DND-41 (cell line): ENCODE measurements around the gene CEMIP.

Source experiments
- ATAC-seq: fragments of 200-7000 bp; cut with Tn5 transposase; 3 replicates; pipeline ENCODE4 v1.9.1; 2021; ENCODE audit warnings: low read depth; ENCODE audit not compliant: insufficient read depth
- DNase-seq: peaks from one replicate; pipeline ENCODE4 v3.0.0-alpha.2; 2020
- H2AFZ ChIP-seq: 2 replicates; pipeline ENCODE4 v1.6.0; 2012; ENCODE audit warnings: low read depth, low read length
- H3K27ac ChIP-seq: 2 replicates; pipeline ENCODE4 v1.5.1; 2012; ENCODE audit warnings: low read length, inconsistent platforms
- H3K27me3 ChIP-seq: fragments of 200-600 bp; sonication (generic); 2 replicates; pipeline ENCODE4 v1.6.0; 2012; ENCODE audit warnings: low read length, mild to moderate bottlenecking, inconsistent platforms; ENCODE audit not compliant: insufficient read depth, poor library complexity
- H3K36me3 ChIP-seq: 2 replicates; pipeline ENCODE4 v1.5.1; 2012; ENCODE audit warnings: low read length, inconsistent platforms; ENCODE audit not compliant: insufficient read depth
- H3K4me1 ChIP-seq: 2 replicates; pipeline ENCODE4 v1.5.1; 2012; ENCODE audit warnings: mild to moderate bottlenecking, low read length; ENCODE audit not compliant: insufficient read depth
- H3K4me2 ChIP-seq: 2 replicates; pipeline ENCODE4 v1.6.0; 2012; ENCODE audit warnings: mild to moderate bottlenecking, moderate library complexity, low read length, inconsistent platforms; ENCODE audit not compliant: insufficient read depth
- H3K4me3 ChIP-seq, 2 experiments: fragments of 200-600 bp in 1 of 2; shearing (Covaris generic) in 1 of 2; 2 replicates each; pipeline ENCODE4 v1.5.1; 2012 to 2016; ENCODE audit warnings: inconsistent platforms in 2 of 2, low read length in 2 of 2, mild to moderate bottlenecking in 2 of 2, low read depth in 1 of 2, moderate library complexity in 1 of 2
- H3K79me2 ChIP-seq: 2 replicates; pipeline ENCODE4 v1.6.0; 2012; ENCODE audit warnings: low read length, inconsistent platforms; ENCODE audit not compliant: insufficient read depth
- H3K9ac ChIP-seq: 2 replicates; pipeline ENCODE4 v1.6.0; 2012; ENCODE audit warnings: low read depth, mild to moderate bottlenecking, inconsistent platforms, low read length, moderate library complexity
- H3K9me3 ChIP-seq: 2 replicates; pipeline ENCODE4 v1.5.1; 2012; ENCODE audit warnings: low read length, moderate library complexity, mild to moderate bottlenecking, inconsistent platforms; ENCODE audit not compliant: insufficient read depth, severe bottlenecking
- H4K20me1 ChIP-seq: 2 replicates; pipeline ENCODE4 v1.6.0; 2012; ENCODE audit warnings: low read length; ENCODE audit not compliant: insufficient read depth
- EZH2 ChIP-seq: IDR thresholded peaks from 3 replicates; pipeline ENCODE4 v1.6.1; 2012; ENCODE audit warnings: borderline replicate concordance, low read depth, mild to moderate bottlenecking, moderate library complexity, low read length, inconsistent platforms; ENCODE audit not compliant: severe bottlenecking
- TF ChIP-seq, protein P1 (sequence below): IDR thresholded peaks from 2 replicates; pipeline ENCODE4 v1.5.1; 2012; ENCODE audit warnings: borderline replicate concordance, low read length, moderate library complexity, mild to moderate bottlenecking; ENCODE audit not compliant: poor library complexity, severe bottlenecking; ENCODE audit errors: extremely low read depth

Gene CEMIP

DNA sequence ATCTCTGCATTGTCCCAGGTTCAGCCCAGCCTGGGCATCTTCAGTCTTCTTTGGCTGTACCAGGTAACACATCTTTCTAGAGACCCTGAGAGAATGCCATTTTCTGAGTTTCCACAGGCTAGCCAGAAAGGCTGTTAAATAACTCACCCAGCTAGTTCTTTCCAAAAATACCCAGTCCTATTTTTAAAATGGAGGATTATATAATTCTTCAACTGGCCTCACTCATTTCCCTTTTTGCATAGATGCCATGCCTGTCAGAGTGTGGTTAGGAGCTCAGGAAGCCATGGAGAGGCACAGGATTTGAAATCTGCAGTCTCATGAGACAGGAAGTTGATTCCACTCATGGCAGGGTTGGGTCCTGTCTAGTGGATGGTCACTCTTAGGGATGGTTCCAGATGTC, 39.8 kb downstream of the CEMIP start:
- Histone ChIP-seq H3K4me3 (no peak overlapping the region), H4K20me1 (no peaks in the 10 kb centered on the region), H3K36me3 (no peaks in the 10 kb centered on the region), H3K27me3 (peaks cover 8% of the 10 kb centered on the region), H3K79me2 (no peaks in the 10 kb centered on the region), H3K4me1 (no peaks in the 10 kb centered on the region), H3K9me3 (no peaks in the 10 kb centered on the region), H2AFZ (no peak overlapping the region), H3K27ac (no peak overlapping the region), H3K9ac (no peak overlapping the region), H3K4me2 (no peak overlapping the region)
- DNase-seq (no peak), ATAC-seq (no peak)
- TF ChIP-seq, protein P1, sequence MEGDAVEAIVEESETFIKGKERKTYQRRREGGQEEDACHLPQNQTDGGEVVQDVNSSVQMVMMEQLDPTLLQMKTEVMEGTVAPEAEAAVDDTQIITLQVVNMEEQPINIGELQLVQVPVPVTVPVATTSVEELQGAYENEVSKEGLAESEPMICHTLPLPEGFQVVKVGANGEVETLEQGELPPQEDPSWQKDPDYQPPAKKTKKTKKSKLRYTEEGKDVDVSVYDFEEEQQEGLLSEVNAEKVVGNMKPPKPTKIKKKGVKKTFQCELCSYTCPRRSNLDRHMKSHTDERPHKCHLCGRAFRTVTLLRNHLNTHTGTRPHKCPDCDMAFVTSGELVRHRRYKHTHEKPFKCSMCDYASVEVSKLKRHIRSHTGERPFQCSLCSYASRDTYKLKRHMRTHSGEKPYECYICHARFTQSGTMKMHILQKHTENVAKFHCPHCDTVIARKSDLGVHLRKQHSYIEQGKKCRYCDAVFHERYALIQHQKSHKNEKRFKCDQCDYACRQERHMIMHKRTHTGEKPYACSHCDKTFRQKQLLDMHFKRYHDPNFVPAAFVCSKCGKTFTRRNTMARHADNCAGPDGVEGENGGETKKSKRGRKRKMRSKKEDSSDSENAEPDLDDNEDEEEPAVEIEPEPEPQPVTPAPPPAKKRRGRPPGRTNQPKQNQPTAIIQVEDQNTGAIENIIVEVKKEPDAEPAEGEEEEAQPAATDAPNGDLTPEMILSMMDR, result no peak

- ATAC-seq (no peak), DNase-seq (no peak)
- Histone ChIP-seq H3K4me3 (no peak overlapping the region), H4K20me1 (no peaks in the 10 kb centered on the region), H3K36me3 (no peaks in the 10 kb centered on the region), H3K4me2 (no peak overlapping the region), H3K27ac (no peak overlapping the region), H3K9me3 (no peaks in the 10 kb centered on the region), H3K27me3 (peaks cover 6% of the 10 kb centered on the region), H2AFZ (no peak overlapping the region), H3K79me2 (no peaks in the 10 kb centered on the region), H3K4me1 (no peaks in the 10 kb centered on the region), H3K9ac (no peak overlapping the region)
- TF ChIP-seq EZH2, result no peak
- TF ChIP-seq, protein P1, result no peak
Measured at GRCh38 chr15:80820092-80820491, 40.9 kb downstream of the CEMIP start.

DNA sequence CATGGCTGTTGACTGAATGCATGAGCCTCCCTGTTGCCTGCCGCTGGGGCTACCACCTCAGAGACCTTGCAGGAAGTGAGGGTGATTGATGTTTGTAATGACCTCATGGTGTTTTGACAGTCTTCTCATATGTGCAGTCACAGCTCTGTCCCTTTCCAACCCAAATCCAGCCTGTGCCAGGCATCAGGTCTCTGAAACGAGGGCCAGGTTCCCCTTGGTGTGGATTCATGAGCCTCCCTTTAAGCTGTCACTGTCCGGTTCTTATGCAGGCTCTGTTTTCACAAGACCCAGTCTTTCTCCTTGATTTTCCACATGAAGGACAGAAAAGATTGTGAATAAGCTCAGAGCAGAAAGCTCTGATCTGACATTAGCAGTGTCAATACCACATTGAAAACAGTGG, 43.1 kb downstream of the CEMIP start:
- no peaks in the 10 kb centered on the region for H3K27me3 ChIP-seq
- H3K36me3 ChIP-seq, result no peaks in the 10 kb centered on the region
- H3K9ac ChIP-seq, result no peak overlapping the region
- H3K27ac ChIP-seq, result no peak overlapping the region
- ATAC-seq (no peak), DNase-seq (no peak)
- no peak overlapping the region for H3K4me3 ChIP-seq
- H4K20me1 ChIP-seq, result no peaks in the 10 kb centered on the region
- H2AFZ ChIP-seq, result no peak overlapping the region
- no peaks in the 10 kb centered on the region for H3K9me3 ChIP-seq
- no peak for TF ChIP-seq EZH2
- TF ChIP-seq, protein P1, result no peak
- no peak overlapping the region for H3K4me2 ChIP-seq
- no peaks in the 10 kb centered on the region for H3K4me1 ChIP-seq
- no peaks in the 10 kb centered on the region for H3K79me2 ChIP-seq

DNA sequence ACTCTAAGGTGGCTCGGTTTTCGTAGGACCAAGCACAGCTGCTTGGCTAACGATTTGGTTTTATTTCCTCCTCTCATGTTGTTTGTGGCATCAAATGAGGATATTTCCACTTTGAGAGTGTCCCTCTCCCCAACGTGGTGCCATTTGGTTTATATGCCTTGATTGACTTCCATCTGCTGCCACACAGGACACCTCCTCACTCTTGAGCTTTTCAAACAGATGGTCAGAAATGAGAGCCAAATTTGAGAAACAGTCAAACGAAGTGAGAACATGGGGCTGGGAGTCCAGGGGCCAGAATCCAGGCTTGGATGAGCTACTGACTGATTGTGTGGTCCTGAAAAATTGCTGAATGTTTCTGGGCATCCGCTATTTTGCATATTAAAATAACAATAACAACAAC, 43.5 kb downstream of the CEMIP start:
- Histone ChIP-seq H3K4me2 (no peak overlapping the region), H4K20me1 (no peaks in the 10 kb centered on the region)

More for the DNA sequence above, 43.5 kb downstream of the CEMIP start:
- H3K4me1 ChIP-seq, result no peaks in the 10 kb centered on the region
- H3K4me3 ChIP-seq, result no peak overlapping the region
- no peak for TF ChIP-seq EZH2
- H3K27me3 ChIP-seq, result no peaks in the 10 kb centered on the region
- H3K27ac ChIP-seq, result no peak overlapping the region
- no peak overlapping the region for H2AFZ ChIP-seq
- no peaks in the 10 kb centered on the region for H3K79me2 ChIP-seq
- H3K9me3 ChIP-seq, result no peaks in the 10 kb centered on the region
- ATAC-seq (no peak), DNase-seq (no peak)
- no peak overlapping the region for H3K9ac ChIP-seq
- no peaks in the 10 kb centered on the region for H3K36me3 ChIP-seq
